ENCODE data around the gene HOXA5.

The HOXA5 gene

DNA sequence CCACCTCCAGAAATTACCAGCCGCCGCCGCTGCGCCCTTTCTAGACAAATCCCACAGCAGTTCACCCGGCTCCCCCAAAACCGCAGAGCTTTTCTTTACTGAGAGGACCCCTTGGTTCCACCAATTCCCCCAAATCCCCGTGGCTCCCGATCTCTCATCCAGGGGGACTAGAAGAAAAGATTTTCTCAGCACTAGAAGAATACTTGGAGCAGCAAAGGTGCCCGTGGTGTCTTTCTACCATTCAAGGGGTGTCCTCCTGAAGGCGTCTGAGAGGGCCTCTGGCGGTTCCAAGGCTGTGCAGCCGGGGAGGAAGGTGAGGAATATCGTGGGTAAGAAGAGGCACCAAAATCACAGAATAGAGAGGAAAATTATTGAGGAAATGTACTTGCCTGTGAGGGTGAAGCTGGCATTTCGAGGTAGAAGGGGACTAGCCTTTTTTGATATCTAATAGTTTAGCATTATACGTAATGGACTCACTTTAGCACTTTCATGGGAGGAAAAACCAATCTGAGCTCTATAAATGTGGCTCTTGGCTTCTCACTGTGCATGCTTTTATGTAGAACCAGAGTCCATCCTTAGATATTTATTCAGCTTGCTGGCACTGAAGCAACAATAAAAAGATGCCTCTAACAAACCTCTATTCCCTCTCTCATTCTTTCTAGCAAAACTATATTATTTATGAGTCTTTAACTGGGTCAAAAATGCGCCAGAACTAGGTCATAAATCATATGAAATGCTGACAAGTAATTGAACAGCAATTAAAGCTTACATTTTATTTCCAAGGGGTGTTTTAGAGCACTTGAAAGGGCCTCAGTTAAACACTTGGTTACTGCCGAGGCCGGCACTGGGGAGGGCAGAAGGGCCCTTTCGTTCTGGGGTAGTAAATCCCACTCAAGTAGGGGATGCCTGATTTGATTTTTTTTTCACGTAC, 27.2 kb downstream of the HOXA5 start:
- no peak for DNase-seq

DNA sequence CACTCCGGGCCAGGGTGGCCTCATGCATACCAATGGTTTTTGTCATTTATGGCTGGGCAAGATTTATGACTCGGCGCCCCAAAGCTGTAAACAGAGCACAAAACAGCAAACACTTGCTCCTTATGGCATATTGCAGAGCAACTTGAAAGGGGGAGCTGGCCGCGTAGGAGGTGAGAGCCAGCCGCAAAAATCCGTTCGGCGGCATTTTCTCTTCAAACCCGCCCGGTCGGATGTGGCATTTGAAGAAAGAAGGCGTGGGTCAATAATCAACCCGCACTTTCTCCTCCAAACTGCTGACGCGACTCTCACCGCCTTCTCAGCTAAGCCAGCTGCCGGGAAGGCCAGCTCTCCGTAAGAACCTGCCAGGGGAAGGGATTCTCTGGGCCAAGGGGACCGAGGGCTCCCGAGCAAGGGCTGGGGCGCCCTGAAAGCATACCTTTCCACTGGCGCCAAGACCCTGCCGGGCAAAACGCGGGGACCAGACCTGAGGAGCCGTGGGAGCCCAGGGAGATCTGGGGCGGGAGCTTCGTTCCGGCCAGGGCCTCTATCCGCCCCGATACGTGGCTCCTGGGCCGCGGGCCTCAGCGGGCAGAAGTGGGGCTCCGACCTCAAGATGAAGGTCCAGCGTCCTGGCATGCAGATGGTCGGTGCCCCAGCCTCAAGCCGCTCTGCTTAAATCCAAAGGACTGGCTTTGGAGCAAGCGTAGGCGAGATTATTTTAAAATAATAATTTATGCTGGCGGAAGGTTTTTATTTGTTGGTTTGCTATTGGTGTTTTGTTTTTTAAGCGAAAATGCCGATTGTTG, 28.1 kb downstream of the HOXA5 start:
- no peak for DNase-seq

DNA sequence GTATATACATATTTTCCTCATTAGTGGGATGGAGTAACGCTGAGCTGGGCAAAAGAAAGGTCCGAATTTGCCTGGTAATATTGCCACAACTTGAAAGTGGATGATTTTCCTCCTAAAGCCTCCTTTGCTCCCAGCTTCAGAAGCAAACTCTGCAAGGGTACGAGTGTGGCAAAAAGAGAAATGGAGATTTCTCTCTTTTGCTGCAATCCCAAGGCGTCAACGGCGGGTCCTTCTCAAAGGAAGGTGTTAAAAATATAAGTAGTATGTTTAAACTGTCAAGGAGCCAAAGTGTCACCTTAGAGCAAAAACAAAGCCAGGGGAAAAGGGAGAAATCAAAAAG, 28.6 kb downstream of the HOXA5 start:
- no peak for DNase-seq

DNA sequence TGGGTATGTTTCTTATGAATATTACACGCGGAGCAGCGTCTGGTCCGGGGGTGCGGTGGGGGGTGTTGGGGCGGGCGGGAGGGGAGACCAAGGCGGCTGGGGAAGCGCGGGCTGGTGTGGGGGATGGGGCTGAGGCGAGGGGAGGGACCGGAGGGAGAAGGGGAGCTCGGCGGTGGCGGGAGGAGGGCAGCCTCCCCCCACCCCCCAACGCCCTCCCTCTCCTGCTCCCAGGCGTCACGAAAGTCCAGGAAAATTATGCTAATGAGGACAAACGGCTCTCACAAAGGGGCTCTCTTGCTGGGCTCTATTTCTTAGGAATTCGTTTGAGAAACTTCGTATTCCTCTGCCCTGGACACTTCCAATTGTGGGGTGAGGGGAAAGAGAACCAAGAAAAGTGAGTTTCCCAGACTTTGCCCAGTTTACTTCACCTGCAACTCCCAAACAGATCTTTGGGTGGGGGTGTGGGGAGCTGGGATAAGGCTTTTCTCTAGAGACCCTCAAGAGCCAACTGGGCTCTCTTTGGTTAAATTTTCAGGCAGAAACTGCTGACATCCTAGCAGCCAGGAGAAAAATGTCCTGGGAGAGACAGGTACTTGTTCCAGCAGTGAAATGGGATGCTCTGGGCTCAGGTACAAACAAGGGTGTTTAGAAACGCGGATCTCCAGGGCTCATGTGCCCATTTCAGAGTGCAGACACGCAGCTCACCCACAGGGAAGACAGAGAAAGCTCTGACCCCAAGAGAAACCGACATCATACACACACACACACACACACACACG, 29.3 kb downstream of the HOXA5 start:
- no peak for DNase-seq

DNA sequence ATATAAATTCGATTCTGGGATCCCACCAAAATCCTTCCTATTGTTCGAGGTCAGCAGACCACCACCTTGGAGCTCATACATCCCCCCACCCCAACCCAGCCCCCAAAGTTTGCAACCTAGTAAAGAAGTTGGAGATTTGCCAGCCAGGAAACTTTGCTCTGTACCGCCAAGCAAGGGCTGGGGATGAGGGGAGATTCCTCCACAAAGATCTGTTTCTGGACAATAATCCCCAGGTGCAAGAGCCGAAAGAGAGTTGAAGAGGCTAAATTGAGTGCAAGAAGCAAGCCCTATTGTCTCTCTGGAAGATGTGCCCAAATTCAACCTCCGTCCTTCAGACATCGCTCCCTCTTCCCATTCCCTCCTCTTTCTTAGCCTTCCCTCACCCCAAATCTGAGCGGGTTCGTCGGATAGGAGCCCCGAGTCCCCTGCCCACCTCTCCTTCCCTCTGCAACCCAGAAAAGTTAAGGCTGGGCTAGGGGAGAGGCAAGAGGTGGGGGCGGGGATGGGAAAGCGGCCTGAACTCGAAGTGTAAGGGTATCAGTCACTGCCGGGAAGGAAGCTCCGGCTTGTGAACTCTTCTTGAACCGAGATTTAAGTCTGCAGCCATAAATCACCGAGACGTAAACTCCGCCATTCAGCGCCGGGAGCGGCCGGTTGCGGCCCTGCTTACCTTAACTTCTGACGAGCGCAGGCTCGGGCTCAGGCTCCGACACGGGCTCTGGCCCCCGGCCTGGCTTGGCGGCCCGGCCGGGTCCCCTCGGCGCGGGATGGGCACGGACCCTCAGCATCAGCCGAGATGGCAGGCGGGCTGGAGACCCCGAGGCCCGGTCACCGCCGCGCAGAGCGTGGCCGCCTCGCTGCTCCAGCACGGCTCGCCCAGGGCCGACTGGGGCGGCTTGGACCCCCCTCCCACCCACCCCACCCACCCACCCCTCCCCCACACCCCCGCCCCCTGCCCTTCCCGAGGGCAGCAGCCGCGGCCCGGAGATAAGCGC, 30.2 kb downstream of the HOXA5 start:
- DNase-seq = no peak

DNA sequence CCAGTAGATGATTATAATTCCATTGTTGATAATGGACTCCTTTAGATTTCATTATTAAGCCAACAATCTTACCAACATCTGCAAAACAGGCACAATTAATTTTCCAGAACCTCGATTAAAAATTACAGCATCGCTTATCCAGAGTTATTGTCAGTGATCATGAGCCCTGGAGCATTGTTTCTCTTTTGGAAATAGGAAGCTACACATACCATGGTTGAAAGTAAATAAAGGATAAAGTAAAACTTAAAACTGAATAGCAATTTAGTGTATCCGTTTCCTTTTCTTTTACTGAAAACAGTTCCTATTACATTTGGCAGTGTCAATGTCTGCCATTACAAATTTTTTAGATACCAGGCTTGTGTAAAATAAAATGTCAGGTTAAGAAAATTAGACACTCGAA, 31.1 kb downstream of the HOXA5 start:
- DNase-seq = no peak

DNA sequence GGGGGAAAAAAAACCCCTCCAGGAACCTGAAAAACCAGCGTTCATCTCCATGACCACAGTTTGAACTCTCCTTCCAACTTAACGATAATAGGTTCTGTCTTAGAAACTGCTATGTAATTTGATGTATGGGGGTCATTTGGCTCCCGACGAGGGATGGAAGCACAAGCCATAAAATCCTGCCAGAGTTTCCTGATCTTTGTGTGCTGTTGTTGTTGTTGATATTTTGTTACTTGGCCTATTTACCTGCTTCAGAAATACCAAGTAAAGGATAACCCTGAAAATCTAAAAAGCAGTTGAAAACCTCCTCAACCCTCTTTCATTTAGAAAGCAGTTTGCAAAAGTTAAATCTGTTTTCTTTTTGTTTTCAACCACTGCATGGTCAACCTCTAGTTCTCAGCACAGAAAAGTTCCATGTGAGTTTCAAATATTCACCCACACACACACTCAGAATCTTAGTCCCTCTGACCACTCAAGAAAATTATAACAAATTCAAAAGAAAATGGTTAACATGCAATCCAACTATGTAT, 31.7 kb downstream of the HOXA5 start:
- no peak for DNase-seq

DNA sequence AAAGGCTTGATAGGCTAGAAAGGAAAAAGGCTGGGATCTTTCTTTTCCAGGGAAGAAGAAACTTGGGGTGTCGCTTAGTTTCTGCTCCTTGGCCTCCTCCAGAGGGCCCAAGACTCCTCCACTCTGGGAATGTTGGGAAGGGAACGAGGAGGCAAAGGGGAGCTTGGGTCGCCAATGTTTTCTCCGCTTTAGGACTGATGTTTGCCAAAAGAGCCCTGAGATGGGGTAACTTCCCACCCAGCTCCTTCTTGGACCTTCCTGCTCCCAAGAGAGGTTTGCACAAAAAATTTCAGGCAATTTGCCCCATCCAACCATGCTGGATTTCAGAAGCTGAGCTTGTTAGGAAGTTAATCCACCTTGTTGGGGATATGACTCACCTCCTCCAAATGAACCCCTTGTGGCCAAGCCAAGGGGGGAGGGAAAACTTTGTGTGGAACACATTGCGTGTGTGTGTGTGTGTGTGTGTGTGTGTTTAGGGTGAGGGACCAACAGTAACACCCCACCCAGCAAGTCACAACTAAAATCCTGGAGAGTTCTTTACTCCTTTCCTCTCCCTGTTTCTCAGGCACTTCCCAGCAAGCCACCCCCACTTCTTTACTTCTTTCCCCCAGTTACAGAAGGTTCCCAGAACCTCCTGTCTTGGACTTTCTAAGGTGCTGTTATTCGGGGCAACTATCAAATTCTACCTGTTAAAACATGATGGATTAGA, 32.3 kb downstream of the HOXA5 start:
- no peak for DNase-seq

DNA sequence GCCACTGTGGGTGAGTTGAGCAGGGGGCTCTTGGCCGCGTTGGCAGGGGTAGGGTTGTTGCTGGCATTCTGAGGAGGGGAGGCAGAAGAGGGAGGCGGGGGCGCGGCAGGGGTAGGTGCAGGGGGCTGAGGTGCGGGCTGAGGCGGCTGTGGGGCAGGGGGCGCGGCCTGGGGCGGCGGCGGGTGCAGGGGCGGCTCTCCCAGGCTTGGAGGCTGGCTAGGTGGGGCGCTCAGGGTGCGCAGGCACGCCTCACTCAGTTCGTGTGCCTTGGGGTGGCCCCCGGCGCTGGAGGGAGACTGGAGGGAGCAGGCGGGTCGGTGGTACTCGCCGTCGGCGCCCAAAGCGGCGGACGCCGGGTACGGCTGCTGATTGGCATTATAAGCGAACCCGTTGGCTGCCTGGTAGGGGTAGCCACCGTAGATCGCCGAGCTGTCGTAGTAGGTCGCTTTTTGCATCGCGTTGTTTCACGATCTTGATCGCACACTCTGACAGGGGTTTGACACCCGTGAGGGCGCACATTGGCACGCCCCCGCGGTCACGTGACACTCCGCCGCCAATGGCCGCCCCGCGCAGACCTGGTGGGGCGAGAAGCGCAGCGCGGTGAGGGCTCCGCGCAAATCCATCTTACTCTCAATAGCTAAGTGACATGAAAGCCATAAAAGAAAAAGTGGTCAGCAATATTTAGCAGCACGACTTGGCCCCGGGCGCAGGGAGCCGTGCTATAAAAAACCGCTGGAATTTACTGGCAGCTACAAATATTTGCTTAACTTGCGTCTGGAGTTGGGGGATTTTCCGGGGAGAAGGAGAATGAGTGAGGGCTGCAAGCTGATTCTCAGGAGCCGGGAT, 33.1 kb downstream of the HOXA5 start:
- DNase-seq = no peak

DNA sequence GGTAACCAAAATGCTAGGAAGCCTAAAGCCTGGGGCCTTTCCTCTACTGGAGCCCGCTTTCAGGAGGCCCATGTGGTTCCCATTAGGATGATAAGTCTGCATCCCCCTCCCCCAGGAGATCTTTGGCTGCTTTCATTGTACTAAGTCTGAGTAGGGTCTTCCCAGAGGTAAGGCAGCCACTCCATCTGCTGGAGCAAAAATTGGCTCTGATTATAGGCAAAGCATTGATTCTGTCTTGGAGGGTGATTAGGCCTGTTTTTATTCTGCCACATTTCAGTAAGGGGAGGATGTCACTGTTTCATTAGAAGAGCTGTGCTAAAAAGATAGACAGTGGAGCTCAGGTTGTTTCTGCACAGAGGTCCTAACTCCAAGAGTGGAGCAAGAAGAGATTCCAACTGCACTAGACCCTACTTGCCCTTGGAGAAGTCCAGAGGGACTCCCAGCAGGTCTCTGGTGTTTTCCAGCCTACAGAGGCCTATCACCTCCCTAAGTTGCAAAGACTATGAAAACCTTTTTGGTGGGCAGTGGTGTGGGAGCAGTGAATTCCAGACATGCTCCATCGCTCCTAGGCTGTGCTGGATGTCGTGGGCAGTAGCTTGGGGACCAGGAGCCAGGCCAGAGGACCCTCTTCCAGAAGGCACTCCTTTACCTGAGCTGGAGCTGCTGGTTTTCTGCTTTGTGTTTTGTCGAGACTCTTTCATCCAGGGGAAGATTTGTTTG, 33.9 kb downstream of the HOXA5 start:
- DNase-seq = no peak

DNA sequence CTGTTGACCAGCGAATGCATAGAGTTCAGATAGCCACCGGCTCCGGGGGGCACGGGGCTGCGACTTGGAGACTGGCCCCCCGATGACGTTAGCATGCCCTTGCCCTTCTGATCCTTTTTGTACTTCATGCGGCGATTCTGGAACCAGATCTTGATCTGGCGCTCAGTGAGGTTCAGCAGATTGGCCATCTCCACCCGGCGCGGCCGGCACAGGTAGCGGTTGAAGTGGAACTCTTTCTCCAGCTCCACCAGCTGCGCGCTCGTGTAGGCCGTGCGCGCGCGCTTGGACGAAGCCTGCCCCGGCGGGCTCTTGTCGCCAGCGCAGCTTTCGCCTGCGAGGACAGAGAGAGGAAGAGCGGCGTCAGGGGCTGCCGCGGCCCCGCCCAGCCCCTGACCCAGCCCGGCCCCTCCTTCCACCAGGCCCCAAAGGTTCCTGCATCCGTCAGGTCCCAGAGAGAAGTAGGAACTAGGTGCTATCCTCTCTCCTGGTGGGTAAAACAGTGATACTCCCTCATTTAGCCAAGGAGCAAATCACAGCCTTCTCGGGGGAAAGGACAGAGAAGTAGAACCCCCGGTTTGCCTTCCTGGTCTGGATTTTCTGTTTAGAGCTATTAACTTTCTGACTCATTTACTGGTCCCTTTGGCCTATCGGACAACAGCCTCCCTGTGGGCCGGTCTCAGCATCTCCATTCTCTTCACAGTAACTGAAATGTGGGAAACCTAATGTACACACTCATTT, 34.9 kb downstream of the HOXA5 start:
- DNase-seq = no peak

DNA sequence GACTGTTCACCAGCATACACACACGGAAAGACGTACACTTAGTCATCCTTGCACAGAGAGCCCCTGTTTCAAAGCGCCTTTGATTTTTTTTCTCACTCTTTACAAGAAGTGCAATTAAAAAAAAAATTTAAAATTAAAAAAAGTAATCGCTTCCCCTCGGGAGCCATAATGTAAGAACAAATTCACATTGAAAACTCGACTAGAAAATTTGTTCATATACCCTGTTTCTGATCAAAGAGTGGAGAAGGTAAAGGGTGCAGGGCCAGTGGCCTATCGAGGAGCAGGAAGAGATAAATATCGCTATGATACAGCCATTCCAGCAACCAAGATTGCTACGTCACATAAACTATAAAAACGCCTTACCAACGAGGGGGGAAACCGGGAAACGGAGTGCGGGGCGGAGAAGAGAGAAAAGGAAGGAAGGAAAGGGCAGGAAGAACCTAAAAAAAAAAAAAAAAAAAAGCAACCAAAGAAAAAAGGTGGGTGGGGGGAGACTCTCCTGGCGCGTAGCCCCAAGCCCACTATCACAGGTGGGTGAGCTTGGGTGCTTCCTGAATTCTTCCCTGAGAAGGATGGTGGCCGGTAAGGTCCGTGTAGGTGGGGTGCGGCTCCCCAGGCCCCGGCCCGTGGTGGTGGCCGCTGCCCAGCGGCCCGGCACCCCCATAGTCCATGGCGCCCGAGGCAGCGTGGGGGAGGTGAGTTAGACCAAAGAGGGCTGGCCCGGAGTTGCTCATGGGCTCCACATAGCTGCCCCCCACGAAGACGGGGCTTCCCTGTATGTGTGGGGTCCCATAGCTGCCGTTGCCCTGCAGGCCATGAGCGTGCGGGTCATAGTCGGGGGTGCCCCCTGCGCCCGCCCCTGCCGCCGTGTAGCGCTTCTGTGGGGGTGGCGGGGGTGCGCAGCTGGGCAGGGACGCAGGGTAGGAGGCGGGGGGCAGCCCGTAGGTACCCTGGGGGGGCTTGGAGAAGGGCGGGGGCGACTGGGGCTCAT, 35.8 kb downstream of the HOXA5 start:
- no peak for DNase-seq

DNA sequence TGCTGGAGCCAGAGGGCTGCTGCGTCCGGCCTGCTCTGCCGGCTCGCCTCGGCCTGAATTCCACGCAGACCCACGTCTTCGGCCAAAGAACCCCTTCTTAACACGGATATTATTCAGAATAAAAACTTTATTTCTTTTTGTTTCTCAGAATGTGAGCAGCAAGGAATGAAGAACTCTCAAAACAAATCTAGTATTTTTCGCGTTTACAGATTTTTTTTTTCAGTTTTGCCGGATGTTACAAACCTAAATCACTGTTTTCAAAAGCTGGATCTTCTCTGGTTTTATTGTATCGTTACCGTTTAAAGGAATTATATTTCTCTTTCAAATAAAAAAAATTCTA, 36.6 kb downstream of the HOXA5 start:
- DNase-seq = no peak

DNA sequence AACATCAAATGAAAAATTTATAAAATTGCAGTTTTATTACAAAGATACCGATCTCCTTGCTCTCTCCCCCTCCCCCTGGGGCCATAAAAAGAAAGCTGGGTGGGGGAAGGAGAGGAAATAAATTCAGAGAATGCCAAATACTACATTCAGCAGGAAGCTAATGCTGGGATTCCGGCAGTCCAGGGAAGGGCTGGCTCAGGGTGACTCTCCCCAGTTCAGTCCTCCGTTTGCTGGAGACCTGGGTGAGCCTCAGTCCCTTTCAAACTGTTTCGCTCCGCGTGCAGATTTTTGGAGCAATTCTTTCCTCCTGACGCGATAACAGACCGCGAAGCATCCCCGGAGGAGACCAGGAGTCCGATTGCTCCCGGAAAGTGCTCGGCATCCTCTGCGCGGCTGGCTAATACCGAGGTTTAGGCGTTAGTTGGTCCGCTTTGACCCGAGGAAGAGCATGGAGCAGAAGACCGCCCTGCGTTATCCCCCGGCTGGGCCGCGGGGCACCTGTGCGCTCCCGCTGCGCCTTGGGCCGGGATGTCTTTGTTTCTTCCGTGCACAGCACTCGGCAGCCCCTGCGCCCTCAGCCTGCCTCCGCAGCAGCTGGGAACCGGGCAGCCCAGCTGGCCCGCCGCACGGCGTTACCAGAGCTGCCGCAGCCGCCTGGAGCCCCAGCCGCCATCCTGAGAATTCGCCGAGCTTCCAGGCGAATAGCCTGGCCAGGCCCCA, 37.1 kb downstream of the HOXA5 start:
- no peak for DNase-seq

DNA sequence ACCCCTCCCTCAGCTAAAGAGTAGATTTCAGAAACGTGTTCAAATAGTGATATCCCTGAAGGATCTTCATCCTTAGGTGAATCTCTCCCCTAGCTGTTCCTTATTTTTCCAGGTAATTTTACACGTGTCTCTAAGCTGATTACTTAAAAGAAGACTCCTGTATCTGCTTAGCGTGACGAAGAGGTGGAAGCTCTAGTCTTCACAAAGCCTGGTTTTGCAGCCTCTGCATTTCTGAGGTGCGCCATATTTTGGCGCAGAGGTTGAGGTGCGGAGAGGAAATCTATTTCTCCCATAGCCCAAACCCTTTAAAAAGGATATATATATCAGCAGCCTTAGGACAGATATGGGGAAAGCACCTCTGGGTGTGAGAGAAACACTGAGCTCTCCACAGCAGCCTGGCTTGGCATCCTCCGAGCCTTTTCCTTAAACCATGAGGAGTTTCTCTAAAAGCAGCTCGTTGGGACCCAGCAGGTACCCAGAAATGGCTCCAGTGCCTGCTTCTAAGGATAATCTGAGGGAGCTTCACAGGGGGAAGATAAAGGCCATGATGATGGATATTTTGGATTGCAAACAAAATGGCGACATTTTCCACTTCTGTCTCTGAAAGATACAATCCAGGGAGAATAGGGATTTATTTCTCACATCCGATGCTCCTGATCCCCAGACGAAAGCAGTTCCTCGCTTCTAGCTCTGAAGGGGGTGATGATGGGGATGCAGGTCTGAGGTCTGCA, 38.0 kb downstream of the HOXA5 start:
- no peak for DNase-seq

Measured in MV-4-11 (cell line).